K562 (cell line): ENCODE measurements around the gene TCOF1. TPM values are rescaled to one million over a fixed set of nuclear protein-coding genes. Genes with fewer than 3 reads are reported as not detected.

Experiments used
- ATAC-seq: fragments of 200-7000 bp; cut with Tn5 transposase; 3 replicates; pipeline ENCODE4 v1.9.1; 2020; ENCODE audit warnings: moderate library complexity
- BruUV-seq: library from RNA; stranded (reverse); fragments of 400-500 nt; replicated peaks from 2 replicates; lab custom pipeline; 2021; lab: Mats Ljungman, UMichigan
- CTCF ChIA-PET: fragments of 300-600 bp; formaldehyde crosslinking; extraction: SDS; loops from one replicate; lab custom pipeline; 2021; ENCODE audit warnings: low intra/inter-chr PET ratio; lab: Yijun Ruan, JAX
- POLR2A ChIA-PET: fragments of 300-600, 350-650 bp; sonication (Branson Sonifier 250); formaldehyde crosslinking; extraction: SDS; loops from one replicate; lab custom pipeline; 2021; ENCODE audit warnings: antibody characterized with exemption, inconsistent platforms; lab: Yijun Ruan, JAX
- DNase-seq, 4 experiments: peaks; one replicate each; pipeline versions ENCODE4 v3.0.0 to v3.0.0-alpha.2; 2011 to 2018; ENCODE audit warnings: low spot score in 3 of 4, mixed read lengths in 3 of 4; ENCODE audit errors: extremely low read depth in 1 of 4
- FAIRE-seq: peaks from 2 replicates; lab custom pipeline; 2011; peaks lifted over from hg19 to GRCh38; lab: Jason Lieb, UNC
- H2AFZ ChIP-seq: 2 replicates; pipeline ENCODE4 v1.6.0; 2011; ENCODE audit warnings: low read depth, low read length, control low read depth, inconsistent platforms
- H3K27ac ChIP-seq: fragments of 200-600 bp; 3 replicates; pipeline ENCODE4 v1.8.0; 2011; ENCODE audit warnings: low read depth, mild to moderate bottlenecking, control low read depth, inconsistent platforms, low read length, moderate library complexity, mixed read lengths; ENCODE audit errors: extremely low read depth
- H3K27me3 ChIP-seq, 2 experiments: fragments of 300-600 bp in 1 of 2; 2 replicates in 1 of 2; 3 replicates in 1 of 2; pipeline versions ENCODE4 v1.6.0 to v1.8.0; 2011; ENCODE audit warnings: inconsistent platforms in 2 of 2, low read length in 2 of 2, mild to moderate bottlenecking in 1 of 2, mixed read lengths in 1 of 2, moderate library complexity in 1 of 2; ENCODE audit not compliant: control insufficient read depth in 2 of 2, insufficient read depth in 2 of 2
- H3K36me3 ChIP-seq: fragments of 300-600 bp; 3 replicates; pipeline ENCODE4 v1.8.0; 2011; ENCODE audit warnings: mild to moderate bottlenecking, low read length, inconsistent platforms; ENCODE audit not compliant: control insufficient read depth, insufficient read depth
- H3K4me1 ChIP-seq, 2 experiments: fragments of 200-600 bp in 1 of 2; replicated peaks in 1 of 2; 2 replicates in 1 of 2; 3 replicates in 1 of 2; pipeline versions ENCODE4 v1.5.1 to v1.8.0; 2011; ENCODE audit warnings: inconsistent platforms in 2 of 2, low read length in 2 of 2, mild to moderate bottlenecking in 1 of 2, mixed read lengths in 1 of 2, moderate library complexity in 1 of 2; ENCODE audit not compliant: control insufficient read depth in 2 of 2, insufficient read depth in 2 of 2
- H3K4me2 ChIP-seq: 2 replicates; pipeline ENCODE4 v1.6.1; 2011; ENCODE audit warnings: low read length, control low read depth, inconsistent platforms, mixed read lengths; ENCODE audit not compliant: insufficient read depth
- H3K4me3 ChIP-seq: fragments of 200-600 bp; sonication (generic), shearing (Covaris generic); 2 replicates; pipeline ENCODE4 v1.5.1; 2016; ENCODE audit warnings: control low read depth, inconsistent platforms
- H3K79me2 ChIP-seq: fragments of 200-600 bp; 3 replicates; pipeline ENCODE4 v1.8.0; 2011; ENCODE audit warnings: low read length, inconsistent platforms; ENCODE audit not compliant: control insufficient read depth, insufficient read depth
- H3K9ac ChIP-seq, 2 experiments: 2 replicates each; pipeline versions ENCODE4 v1.6.0 to v1.6.1; 2011; ENCODE audit warnings: low read depth in 2 of 2, low read length in 2 of 2, control low read depth in 1 of 2, inconsistent platforms in 1 of 2, mild to moderate bottlenecking in 1 of 2, mixed read lengths in 1 of 2; ENCODE audit not compliant: insufficient read depth in 1 of 2
- H3K9me1 ChIP-seq: one replicate; pipeline ENCODE4 v1.6.0; 2011; ENCODE audit warnings: inconsistent platforms, mild to moderate bottlenecking, low read length, moderate library complexity; ENCODE audit not compliant: control insufficient read depth, insufficient read depth
- H3K9me3 ChIP-seq: replicated peaks from 2 replicates; pipeline ENCODE4 v1.5.1; 2011; ENCODE audit warnings: low read depth, low read length, inconsistent platforms; ENCODE audit not compliant: control insufficient read depth, insufficient read depth
- H4K20me1 ChIP-seq: replicated peaks from 2 replicates; pipeline ENCODE4 v1.6.1; 2011; ENCODE audit warnings: low read length, inconsistent platforms, mixed read lengths; ENCODE audit not compliant: control insufficient read depth, insufficient read depth
- ARHGAP35 ChIP-seq: fragments of 450-650 bp; IDR thresholded peaks from 2 replicates; pipeline ENCODE4 v1.6.1; 2018; ENCODE audit not compliant: partially characterized antibody
- BHLHE40 ChIP-seq: IDR thresholded peaks from 2 replicates; pipeline ENCODE4 v1.6.1; 2011; ENCODE audit warnings: low read length, improper control_type of control experiment
- HDAC3 ChIP-seq: fragments of 450-650 bp; IDR thresholded peaks from 2 replicates; pipeline ENCODE4 v1.6.1; 2018; ENCODE audit warnings: borderline replicate concordance, mild to moderate bottlenecking, moderate library complexity; ENCODE audit not compliant: partially characterized antibody
- MAX ChIP-seq: sonication (generic); formaldehyde crosslinking; IDR thresholded peaks from 2 replicates; pipeline ENCODE4 v1.9.0; 2022; ENCODE audit warnings: mild to moderate bottlenecking, missing genetic modification reagents
- MEIS2 ChIP-seq: fragments of 450-650 bp; IDR thresholded peaks from 2 replicates; pipeline ENCODE4 v1.6.1; 2014; ENCODE audit warnings: mild to moderate bottlenecking; ENCODE audit not compliant: partially characterized antibody
- PBX2 ChIP-seq, 2 experiments: IDR thresholded peaks in 1 of 2; conservative IDR thresholded peaks in 1 of 2; 2 replicates each; pipeline ENCODE4 v1.6.1; 2016; ENCODE audit warnings: low read depth in 2 of 2, mild to moderate bottlenecking in 1 of 2, missing compliant biosample characterization in 1 of 2, missing genetic modification characterization in 1 of 2, moderate library complexity in 1 of 2
- SPI1 ChIP-seq: IDR thresholded peaks from 2 replicates; pipeline ENCODE4 v1.6.1; 2011; ENCODE audit warnings: low read depth, low read length, control low read depth, borderline replicate concordance
- SREBF1 ChIP-seq: fragments of 150-350 bp; IDR thresholded peaks from 2 replicates; pipeline ENCODE4 v1.6.1; 2014; ENCODE audit warnings: antibody characterized with exemption, low read depth, low read length, borderline replicate concordance
- WGBS: fragments of 100-300 bp; shearing (Covaris generic); methylation state at CpG from one replicate; pipeline ENCODE4 v1.1.6; 2016; ENCODE audit warnings: low coverage, mixed read lengths; ENCODE audit not compliant: insufficient coverage; ENCODE audit errors: missing lambda C conversion rate; 5-methylcytosine and 5-hydroxymethylcytosine counted together
- in situ Hi-C: fragments of 300-500 bp; cut with MboI; formaldehyde crosslinking; loops from 4 replicates; pipeline ENCODE4 v1.15.0; 2018; ENCODE audit warnings: inconsistent platforms, mixed read lengths
- intact Hi-C: fragments of 100-400 bp; cut with micrococcal nuclease; formaldehyde crosslinking; loops from 2 replicates; pipeline ENCODE4 v1.14.2; 2022
- polyA plus RNA-seq, 8 experiments: library from polyadenylated mRNA; depleted of rRNA in 4 of 8; stranded (reverse) in 5 of 8; unstranded in 3 of 8; fragments of >200 nt; fragmentation: Nextera tagmentation in 2 of 8; fragmentation: Illumina TruSeq in 1 of 8; extraction: Ambion mirVana in 2 of 8; extraction: Trizol in 1 of 8; gene quantifications; 2 replicates each; pipeline versions ENCODE4 v1.2.1 to v1.2.3, GENCODE V29; 2011 to 2014; ENCODE audit warnings: inconsistent platforms in 1 of 8, missing spikeins in 1 of 8
- total RNA-seq, 7 experiments: library from RNA; depleted of rRNA in 6 of 7; stranded (reverse); fragments of >200 nt in 6 of 7; fragmentation: Illumina TruSeq in 2 of 7; extraction: Trizol in 2 of 7; gene quantifications; 2 replicates each; pipeline versions ENCODE4 v1.2.1 to v1.2.3, GENCODE V29; 2011 to 2021; ENCODE audit warnings: low replicate concordance in 1 of 7
- TF ChIP-seq, protein P1 (sequence below): sonication (generic); formaldehyde crosslinking; IDR thresholded peaks from 2 replicates; pipeline ENCODE4 v1.8.0; 2022; ENCODE audit warnings: mild to moderate bottlenecking, low read depth, missing genetic modification reagents

The TCOF1 gene
- total and polyA plus RNA-seq, 9 of the 15 experiments (the other 6 are each of a cell fraction or from before 2014, with no cell fraction given) = 9.8 to 134 (median 61.7) TPM

DNA sequence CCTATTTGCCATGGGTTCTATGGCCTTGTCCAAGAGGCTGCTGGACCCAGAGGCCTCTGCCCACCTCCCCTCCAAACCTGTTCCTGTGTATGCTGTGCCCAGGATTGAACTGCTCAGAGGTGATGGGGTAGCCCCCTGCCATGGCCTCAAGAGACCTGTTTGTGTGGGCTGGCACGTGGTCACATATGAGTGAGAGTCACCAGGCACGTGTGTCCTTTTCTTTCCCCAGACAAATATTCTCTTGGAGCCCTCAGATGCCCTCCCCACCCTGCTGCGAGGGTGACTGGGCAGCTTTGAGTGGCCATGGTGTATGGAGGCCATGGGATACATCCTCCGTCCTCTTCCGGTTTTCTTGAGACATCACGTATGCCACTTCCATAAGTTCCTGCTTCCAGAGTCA, 10.9 kb upstream of the TCOF1 start (continued):
- TF ChIP-seq MAX (peak; percentile 42), ARHGAP35 (no peak), BHLHE40 (0 out of 2 replicates have a peak, but pooled peaks have one; percentile 18), SREBF1 (no peak)
- TF ChIP-seq, protein P1, sequence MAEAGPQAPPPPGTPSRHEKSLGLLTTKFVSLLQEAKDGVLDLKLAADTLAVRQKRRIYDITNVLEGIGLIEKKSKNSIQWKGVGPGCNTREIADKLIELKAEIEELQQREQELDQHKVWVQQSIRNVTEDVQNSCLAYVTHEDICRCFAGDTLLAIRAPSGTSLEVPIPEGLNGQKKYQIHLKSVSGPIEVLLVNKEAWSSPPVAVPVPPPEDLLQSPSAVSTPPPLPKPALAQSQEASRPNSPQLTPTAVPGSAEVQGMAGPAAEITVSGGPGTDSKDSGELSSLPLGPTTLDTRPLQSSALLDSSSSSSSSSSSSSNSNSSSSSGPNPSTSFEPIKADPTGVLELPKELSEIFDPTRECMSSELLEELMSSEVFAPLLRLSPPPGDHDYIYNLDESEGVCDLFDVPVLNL = 0 out of 2 replicates have a peak, but pooled peaks have one; percentile 25

DNA sequence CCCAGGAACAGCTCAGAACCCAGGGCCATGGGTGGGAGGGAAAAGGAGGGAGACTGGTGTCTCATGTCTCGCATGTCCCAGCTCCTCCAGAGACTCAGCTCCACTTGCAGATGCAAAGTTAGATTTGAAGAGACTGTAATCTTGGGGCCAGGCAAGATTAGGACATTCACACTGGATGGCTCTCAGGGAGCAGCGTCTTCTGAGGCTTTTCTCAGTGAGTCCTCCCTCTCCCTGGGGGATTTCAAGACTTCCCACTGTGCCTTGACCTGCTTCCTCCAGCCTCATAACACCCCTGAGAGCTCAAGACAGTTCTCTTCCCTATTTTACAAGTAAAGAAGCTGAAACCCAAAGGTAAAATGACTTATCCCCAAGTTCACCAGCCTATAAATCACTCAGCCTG, 10.5 kb upstream of the TCOF1 start:
- BruUV-seq = no TSS peak
- no peaks in the 10 kb centered on the region for H3K9me3 ChIP-seq
- 9% methylated on average over 1 of the region's 2 CpGs for WGBS
- no peaks in the 10 kb centered on the region for H3K9me1 ChIP-seq
- no peaks in the 10 kb centered on the region for H3K36me3 ChIP-seq
- H3K4me3 ChIP-seq = no peak overlapping the region
- H3K27me3 ChIP-seq = peaks cover 11 to 19% of the 10 kb centered on the region in 2 experiments; a peak in 4 of 5 replicates
- no peak for ATAC-seq
- no peak for DNase-seq
- H3K9ac ChIP-seq = no peak overlapping the region
- intact Hi-C loops = no loop called here
- H3K4me1 ChIP-seq = no peaks in the 10 kb centered on the region; a peak in 1 of 5 replicates
- H4K20me1 ChIP-seq = 0 out of 2 replicates have a peak, but pooled peaks cover 5% of the 10 kb centered on the region
- H3K79me2 ChIP-seq = no peaks in the 10 kb centered on the region
- H2AFZ ChIP-seq = 0 out of 2 replicates have a peak overlapping the region, but pooled peaks have one; percentile 23
- POLR2A ChIA-PET = interaction anchor here (1.0 kb wide), 1 partner anchor 18 kb away, joined by 3 read pairs; no protein-coding TSS in a partner anchor
- FAIRE-seq = no peak
- TF ChIP-seq PBX2 (CRISPR knock-in tag; IDR thresholded peaks at IDR 0.05; ENCODE audit: low read depth) = no peak
- TF ChIP-seq PBX2 (tag; conservative IDR thresholded peaks at IDR 0.05; ENCODE audit: low read depth) = 0 out of 2 replicates have a peak, but pooled peaks have one; percentile 18
- TF ChIP-seq MEIS2 = peak; percentile 24
- TF ChIP-seq SPI1 = 0 out of 2 replicates have a peak, but pooled peaks have one; percentile 6
- TF ChIP-seq HDAC3 = no peak
- H3K27ac ChIP-seq = no peak overlapping the region
- CTCF ChIA-PET = interaction anchor here (0.6 kb wide), 1 partner anchor 643 kb away, joined by 3 read pairs; no protein-coding TSS in a partner anchor
- in situ Hi-C loops = loop anchor here (5.0 kb wide), 1 partner anchor 75 kb away; no protein-coding TSS in a partner anchor
- no peak overlapping the region for H3K4me2 ChIP-seq
